SKM-1 (cell line): ENCODE measurements around the gene DEDD.
A peak's percentile ranks its signal among the peaks of the same experiment; 100 is the strongest.
"Not testable (repeated sequence)": the region's sequence is repeated elsewhere in the genome, so short reads cannot be mapped to it uniquely, and the experiment has no call there.

Experiments used
- DNase-seq: peaks from one replicate; lab custom pipeline; 2025; ENCODE audit not compliant: unreplicated experiment; lab: John Stamatoyannopoulos, UW

The DEDD gene

GRCh38 chr1:161130266-161130665 is 2.2 kb downstream of the DEDD start:
- DNase-seq = no peak

GRCh38 chr1:161128591-161129420 is 3.7 kb downstream of the DEDD start:
- DNase-seq = no peak

GRCh38 chr1:161127649-161128048 is 4.8 kb downstream of the DEDD start:
- DNase-seq = peak; percentile 37

- no peak for DNase-seq
These were observed 9.5 kb downstream of the DEDD start for GRCh38 chr1:161122967-161123366.

- peak; percentile 45 for DNase-seq
These were observed 10.6 kb downstream of the DEDD start for GRCh38 chr1:161121834-161122233.

GRCh38 chr1:161121042-161121650 is 11.3 kb downstream of the DEDD start:
- DNase-seq = no peak

GRCh38 chr1:161119092-161119903 is 13.2 kb downstream of the DEDD start:
- peak; percentile 74 for DNase-seq

GRCh38 chr1:161117759-161118581 is 14.5 kb downstream of the DEDD start, which contains the start of the genes NIT1 and PFDN2:
Gene NIT1 (plus strand): TSS chr1:161118105. CDS start chr1:161118177, 72 bp downstream.
Gene PFDN2 (minus strand): TSS chr1:161118037. CDS start chr1:161118026, 11 bp downstream.
- peak; percentile 75 for DNase-seq

- DNase-seq = not testable (repeated sequence)
These were observed 16.5 kb downstream of the DEDD start for GRCh38 chr1:161115961-161116360.

- DNase-seq = no peak
These were observed 17.2 kb downstream of the DEDD start for GRCh38 chr1:161115132-161115711.

- DNase-seq = no peak
These were observed 17.9 kb downstream of the DEDD start for GRCh38 chr1:161114556-161114955.

- no peak for DNase-seq
These were observed 18.6 kb downstream of the DEDD start for GRCh38 chr1:161113915-161114314.

- DNase-seq = peak; percentile 41
These were observed 20.9 kb downstream of the DEDD start for GRCh38 chr1:161111527-161111926.

GRCh38 chr1:161111117-161111516 is 21.4 kb downstream of the DEDD start:
- no peak for DNase-seq

- DNase-seq = no peak
These were observed 26.0 kb downstream of the DEDD start for GRCh38 chr1:161106431-161106830.

GRCh38 chr1:161100556-161100955 is 31.9 kb downstream of the DEDD start:
- no peak for DNase-seq

GRCh38 chr1:161099090-161099802 is 33.2 kb downstream of the DEDD start:
- no peak for DNase-seq

- no peak for DNase-seq
These were observed 34.0 kb downstream of the DEDD start, which contains the start of gene KLHDC9 for GRCh38 chr1:161098210-161099068. Gene KLHDC9 (plus strand): TSS chr1:161098361. CDS start chr1:161098536, 175 bp downstream.
